Muscle layer of duodenum (tissue), 2 donors: ENCODE results near the gene TBC1D32.
"Not testable (repeated sequence)": the region's sequence is repeated elsewhere in the genome, so short reads cannot be mapped to it uniquely, and the experiment has no call there.

Source experiments
- H3K27ac ChIP-seq: one replicate; pipeline ENCODE4 v1.7.0; 2013; ENCODE audit warnings: mild to moderate bottlenecking, low read length
- H3K27me3 ChIP-seq: one replicate; pipeline ENCODE4 v1.7.0; 2013; ENCODE audit warnings: low read depth, mild to moderate bottlenecking, control low read depth, low read length
- H3K36me3 ChIP-seq, 2 donors: one replicate each; pipeline ENCODE4 v1.7.0; 2013; ENCODE audit warnings: low read length in 2 of 2, control low read depth in 1 of 2, mild to moderate bottlenecking in 1 of 2; ENCODE audit not compliant: insufficient read depth in 2 of 2, control insufficient read depth in 1 of 2
- H3K4me1 ChIP-seq, 2 donors: one replicate each; pipeline ENCODE4 v1.7.0; 2013; ENCODE audit warnings: low read length in 2 of 2, mild to moderate bottlenecking in 2 of 2, control low read depth in 1 of 2, moderate library complexity in 1 of 2; ENCODE audit not compliant: insufficient read depth in 2 of 2, control insufficient read depth in 1 of 2
- H3K4me3 ChIP-seq, 2 donors: one replicate each; pipeline ENCODE4 v1.7.0; 2013; ENCODE audit warnings: low read length in 2 of 2, low read depth in 1 of 2, mild to moderate bottlenecking in 1 of 2
- H3K9me3 ChIP-seq, 2 donors: one replicate each; pipeline ENCODE4 v1.7.0; 2013; ENCODE audit warnings: low read length in 2 of 2, control low read depth in 1 of 2, mild to moderate bottlenecking in 1 of 2; ENCODE audit not compliant: control insufficient read depth in 1 of 2
- donor health status: healthy.

Gene TBC1D32, protein sequence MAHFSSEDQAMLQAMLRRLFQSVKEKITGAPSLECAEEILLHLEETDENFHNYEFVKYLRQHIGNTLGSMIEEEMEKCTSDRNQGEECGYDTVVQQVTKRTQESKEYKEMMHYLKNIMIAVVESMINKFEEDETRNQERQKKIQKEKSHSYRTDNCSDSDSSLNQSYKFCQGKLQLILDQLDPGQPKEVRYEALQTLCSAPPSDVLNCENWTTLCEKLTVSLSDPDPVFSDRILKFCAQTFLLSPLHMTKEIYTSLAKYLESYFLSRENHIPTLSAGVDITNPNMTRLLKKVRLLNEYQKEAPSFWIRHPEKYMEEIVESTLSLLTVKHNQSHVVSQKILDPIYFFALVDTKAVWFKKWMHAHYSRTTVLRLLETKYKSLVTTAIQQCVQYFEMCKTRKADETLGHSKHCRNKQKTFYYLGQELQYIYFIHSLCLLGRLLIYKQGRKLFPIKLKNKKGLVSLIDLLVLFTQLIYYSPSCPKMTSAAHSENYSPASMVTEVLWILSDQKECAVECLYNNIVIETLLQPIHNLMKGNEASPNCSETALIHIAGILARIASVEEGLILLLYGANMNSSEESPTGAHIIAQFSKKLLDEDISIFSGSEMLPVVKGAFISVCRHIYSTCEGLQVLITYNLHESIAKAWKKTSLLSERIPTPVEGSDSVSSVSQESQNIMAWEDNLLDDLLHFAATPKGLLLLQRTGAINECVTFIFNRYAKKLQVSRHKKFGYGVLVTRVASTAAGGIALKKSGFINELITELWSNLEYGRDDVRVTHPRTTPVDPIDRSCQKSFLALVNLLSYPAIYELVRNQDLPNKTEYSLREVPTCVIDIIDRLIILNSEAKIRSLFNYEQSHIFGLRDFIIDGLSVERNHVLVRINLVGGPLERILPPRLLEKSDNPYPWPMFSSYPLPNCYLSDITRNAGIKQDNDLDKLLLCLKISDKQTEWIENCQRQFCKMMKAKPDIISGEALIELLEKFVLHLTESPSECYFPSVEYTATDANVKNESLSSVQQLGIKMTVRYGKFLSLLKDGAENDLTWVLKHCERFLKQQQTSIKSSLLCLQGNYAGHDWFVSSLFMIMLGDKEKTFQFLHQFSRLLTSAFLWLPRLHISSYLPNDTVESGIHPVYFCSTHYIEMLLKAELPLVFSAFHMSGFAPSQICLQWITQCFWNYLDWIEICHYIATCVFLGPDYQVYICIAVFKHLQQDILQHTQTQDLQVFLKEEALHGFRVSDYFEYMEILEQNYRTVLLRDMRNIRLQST

DNA sequence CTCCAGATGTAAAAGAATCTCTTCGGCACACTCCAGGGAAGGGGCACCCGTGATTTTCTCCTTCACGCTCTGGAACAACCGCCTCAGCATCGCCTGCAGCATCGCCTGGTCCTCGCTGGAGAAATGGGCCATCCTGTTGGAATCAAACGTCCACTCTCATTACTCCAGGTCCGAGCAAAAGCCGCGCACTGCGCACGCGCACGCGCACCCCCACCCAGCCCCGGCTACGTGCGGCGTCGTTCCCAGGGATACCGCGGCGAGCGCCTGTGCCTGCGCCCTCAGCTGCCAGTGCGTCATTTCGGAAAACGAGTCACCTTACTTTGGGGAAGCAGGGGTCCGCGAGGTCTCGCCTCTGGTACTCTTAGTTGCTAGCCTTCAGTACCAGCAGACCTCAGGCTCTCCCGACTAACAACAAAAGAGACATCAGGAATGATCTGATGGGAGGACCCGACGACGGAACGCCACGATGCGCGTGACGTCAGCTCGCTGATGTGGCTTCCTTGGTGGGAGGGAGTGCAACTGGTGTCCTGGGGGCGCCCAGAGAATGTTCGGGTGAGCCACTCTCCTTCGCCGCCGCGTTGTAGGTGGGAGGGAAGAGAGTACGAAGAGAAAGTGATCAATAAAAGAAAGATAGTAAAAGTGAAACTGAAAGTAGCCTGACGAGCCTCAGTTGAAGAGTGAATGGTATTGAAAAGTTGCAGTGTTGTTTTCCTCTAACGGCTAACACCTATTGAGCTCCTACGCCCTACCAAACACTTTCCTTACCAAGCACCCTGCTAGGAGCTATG lies at the start of gene TBC1D32:
Gene TBC1D32, minus strand, starts transcription at position 182 of the 788 bp plus-strand sequence. Its CDS starts 50 bp downstream, at position 132.
- Histone ChIP-seq H3K27me3 (no peaks in the 10 kb centered on the region), H3K27ac (peak within 1 kb of the TSS; percentile 100), H3K9me3 (no peaks in the 10 kb centered on the region), H3K36me3 (no peaks in the 10 kb centered on the region), H3K4me3 (peak within 1 kb of the TSS; percentile 71 to 100), H3K4me1 (no peaks in the 10 kb centered on the region)

DNA sequence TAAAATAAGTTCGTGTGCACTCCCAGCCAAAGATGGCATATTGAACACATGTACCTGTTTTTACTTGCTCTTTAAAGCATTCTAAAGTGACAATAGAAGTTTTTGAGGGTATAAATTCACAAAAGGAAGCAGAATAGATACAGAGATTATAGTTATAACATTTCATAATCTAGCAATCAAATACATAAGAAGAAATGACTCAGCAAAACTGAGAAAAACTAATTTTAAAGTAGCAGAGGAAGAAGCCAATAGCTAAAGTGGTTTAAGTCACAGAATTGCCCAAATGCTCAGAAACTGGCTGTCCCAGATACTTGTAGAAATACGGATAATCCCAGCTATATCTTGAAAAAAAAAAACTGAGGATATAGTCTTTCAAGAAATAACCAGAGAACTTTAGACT lies 49.2 kb upstream of the TBC1D32 start:
- H3K4me1 ChIP-seq, result no peaks in the 10 kb centered on the region
- no peak overlapping the region for H3K4me3 ChIP-seq
- no peaks in the 10 kb centered on the region for H3K36me3 ChIP-seq
- no peaks in the 10 kb centered on the region for H3K27me3 ChIP-seq
- no peak overlapping the region for H3K27ac ChIP-seq
- H3K9me3 ChIP-seq, result no peaks in the 10 kb centered on the region

DNA sequence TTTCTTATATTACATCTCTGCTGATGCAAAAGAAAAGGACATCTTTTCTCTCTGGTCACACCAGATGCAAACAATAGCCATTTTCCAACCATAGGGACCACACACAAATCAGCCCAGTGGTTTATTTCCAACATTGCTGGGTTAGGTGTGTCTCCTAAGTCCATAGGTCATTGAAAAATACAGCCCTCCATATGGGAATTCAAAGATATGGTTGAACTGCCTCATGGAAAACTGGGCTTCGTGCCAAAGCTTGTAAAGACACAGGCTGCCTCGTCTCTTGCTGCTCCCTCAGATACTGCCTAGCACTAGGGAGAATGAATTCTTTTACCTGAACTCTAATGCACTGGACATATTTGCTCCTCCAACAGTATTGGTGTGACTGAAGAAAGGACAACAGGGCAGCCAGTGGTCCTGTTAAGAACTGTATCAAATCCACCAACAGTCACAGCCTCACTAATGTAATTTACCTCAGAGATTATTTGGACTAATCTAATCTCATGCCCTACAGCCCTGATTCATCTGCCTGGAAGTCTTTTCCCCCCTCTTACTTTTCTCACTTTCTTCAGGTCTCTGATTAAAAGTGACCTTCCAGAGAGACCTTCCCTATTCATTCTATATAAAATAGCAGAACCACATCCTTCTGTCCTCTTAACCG lies 48.3 kb upstream of the TBC1D32 start:
- Histone ChIP-seq H3K27me3 (no peaks in the 10 kb centered on the region), H3K27ac (no peak overlapping the region), H3K4me3 (no peak overlapping the region), H3K9me3 (no peaks in the 10 kb centered on the region), H3K4me1 (no peaks in the 10 kb centered on the region), H3K36me3 (no peaks in the 10 kb centered on the region)

DNA sequence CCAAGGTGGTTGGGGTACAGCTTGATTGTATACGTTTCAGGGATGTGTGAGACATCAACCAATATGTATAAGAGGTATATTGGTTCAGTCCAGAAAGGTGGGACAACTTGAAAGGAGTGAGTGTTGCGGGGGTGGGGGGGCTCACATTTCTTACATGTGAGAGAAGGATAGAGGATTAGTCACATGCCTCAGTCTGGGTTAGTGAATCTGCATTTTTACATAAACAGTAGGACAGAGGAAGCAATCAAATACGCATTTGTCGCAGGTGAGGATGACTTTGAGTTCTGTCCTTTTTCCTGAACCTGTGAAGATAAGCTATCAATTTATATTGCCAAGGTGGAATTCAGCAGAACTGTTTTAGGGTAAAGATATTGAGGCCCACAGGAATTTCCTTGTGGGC lies 42.1 kb upstream of the TBC1D32 start:
- peaks cover 0 to 5% of the 10 kb centered on the region in 2 donors for H3K9me3 ChIP-seq
- no peak overlapping the region for H3K4me3 ChIP-seq
- no peaks in the 10 kb centered on the region for H3K36me3 ChIP-seq
- H3K27ac ChIP-seq, result no peak overlapping the region
- no peaks in the 10 kb centered on the region for H3K4me1 ChIP-seq
- H3K27me3 ChIP-seq, result no peaks in the 10 kb centered on the region

DNA sequence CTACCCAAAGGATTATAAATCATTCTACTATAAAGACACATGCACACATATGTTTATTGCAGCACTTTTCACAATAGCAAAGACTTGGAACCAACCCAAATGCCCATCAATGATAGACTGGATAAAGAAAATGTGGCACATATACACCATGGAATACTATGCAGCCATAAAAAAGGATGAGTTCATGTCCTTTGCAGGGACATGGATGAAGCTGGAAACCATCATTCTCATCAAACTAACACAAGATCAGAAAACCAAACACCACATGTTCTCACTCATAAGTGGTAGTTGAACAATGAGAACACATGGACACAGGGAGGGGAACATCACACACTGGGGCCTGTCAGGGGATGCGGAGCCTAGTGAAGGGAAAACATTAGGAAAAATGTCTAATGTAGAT lies 39.9 kb upstream of the TBC1D32 start:
- not testable (repeated sequence) for H3K9me3 ChIP-seq, H3K36me3 ChIP-seq, H3K4me1 ChIP-seq, H3K27ac ChIP-seq, H3K4me3 ChIP-seq, H3K27me3 ChIP-seq

DNA sequence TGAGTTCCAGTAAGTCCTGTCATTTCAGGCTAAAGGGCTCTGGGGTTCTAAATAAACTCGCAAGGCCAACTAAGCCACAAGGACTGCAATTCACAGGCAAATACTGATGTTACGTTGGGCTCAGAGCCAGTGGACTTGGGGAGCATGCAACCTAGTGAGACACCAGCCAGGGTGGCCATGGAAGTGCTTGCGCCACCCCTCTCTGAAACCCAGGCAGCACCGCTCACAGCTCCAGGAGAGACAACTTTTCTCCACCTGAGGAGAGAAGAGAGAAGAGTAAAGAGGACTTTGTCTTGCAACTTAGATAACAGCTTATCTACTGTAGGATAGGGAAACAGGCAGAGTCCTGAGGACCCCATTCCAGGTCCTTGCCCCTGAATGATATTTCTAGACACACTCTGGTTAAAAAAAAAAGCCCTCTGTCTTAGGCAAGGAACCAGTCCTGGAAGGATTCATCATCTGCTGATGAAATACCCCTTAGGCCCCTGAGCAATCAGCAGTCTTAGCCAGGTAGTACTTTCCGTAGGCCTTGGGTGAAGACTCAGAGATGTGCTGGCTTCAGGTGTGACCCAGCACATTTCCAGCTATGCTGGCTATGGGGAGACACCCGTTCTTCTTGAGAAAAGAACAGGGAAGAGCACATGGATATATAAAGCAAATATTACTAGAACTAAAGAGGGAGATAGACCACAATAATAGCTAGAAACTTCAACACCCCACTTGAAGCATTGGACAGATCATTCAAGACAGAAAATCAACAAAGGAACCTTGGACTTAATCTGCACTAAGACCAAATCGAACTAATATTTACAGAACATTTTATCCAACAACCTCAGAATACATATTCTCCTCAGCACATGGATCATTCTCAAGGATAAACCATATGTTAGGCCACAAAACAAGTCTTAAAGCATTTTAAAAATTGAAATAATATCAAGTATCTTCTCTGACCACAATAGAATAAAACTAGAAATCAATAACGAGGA lies 31.5 kb upstream of the TBC1D32 start:
- Histone ChIP-seq H3K4me3 (no peak overlapping the region), H3K36me3 (no peaks in the 10 kb centered on the region), H3K9me3 (no peaks in the 10 kb centered on the region), H3K4me1 (no peaks in the 10 kb centered on the region), H3K27ac (no peak overlapping the region), H3K27me3 (no peaks in the 10 kb centered on the region)

DNA sequence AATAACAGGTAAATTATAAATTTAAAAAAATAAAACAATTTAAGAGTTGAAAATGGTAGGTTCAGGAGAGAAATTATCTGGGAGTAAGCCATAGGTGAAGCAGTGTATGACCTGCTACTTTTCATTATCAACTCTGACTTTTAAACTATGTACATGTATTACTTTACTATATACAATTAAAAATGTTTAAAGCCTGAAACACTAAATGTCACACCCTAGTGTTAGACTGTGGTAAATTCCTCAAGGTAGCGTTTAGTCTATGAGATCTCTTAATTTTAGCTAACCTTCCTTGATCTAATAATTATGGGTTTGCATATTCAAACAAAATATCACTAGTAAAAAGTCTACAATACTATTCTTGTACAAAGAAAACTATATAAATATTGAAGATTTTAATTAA lies 22.3 kb upstream of the TBC1D32 start:
- H3K27ac ChIP-seq, result no peak overlapping the region
- no peaks in the 10 kb centered on the region for H3K4me1 ChIP-seq
- no peak overlapping the region for H3K4me3 ChIP-seq
- H3K27me3 ChIP-seq, result no peaks in the 10 kb centered on the region
- no peaks in the 10 kb centered on the region for H3K9me3 ChIP-seq
- no peaks in the 10 kb centered on the region for H3K36me3 ChIP-seq

DNA sequence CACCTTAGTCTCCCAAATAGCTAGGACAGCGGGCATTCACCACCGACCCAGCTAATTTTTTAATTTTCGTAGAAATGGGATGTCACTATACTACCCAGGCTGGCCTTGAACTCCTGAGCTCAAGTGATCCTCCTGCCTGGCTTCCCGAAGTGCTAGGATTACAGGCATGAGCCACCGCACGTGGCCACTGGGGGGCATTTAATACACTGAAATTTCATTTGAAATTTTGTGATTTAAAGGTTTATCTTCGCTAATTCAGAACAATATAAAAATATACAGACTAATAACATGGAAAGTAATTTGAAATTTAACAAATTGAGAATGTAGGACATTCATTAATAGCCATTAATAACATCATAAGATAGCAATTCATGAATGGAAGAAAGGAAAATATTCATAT lies 20.5 kb upstream of the TBC1D32 start:
- H3K9me3 ChIP-seq, result no peaks in the 10 kb centered on the region
- no peaks in the 10 kb centered on the region for H3K27me3 ChIP-seq
- H3K4me3 ChIP-seq, result no peak overlapping the region
- H3K4me1 ChIP-seq, result no peaks in the 10 kb centered on the region
- H3K36me3 ChIP-seq, result no peaks in the 10 kb centered on the region
- H3K27ac ChIP-seq, result no peak overlapping the region

DNA sequence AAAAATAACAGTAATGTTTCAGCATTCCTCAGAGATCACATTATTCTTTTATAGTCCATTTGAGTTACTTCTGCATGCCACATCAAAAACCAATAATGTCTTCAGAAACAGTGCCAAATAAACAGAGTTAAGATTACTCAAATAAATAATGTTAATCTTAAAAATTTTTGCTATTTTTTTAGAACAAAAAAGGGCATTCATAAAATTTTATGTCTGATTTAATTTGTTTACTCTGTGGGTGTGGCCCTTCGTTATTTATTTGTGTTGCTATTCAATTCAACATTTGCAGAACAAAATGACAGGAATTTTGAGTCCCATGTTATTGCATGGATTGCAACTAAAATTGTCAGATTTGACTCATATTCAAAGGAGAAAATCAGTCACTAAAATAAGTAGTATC lies 18.7 kb upstream of the TBC1D32 start:
- Histone ChIP-seq H3K4me3 (no peak overlapping the region), H3K4me1 (no peaks in the 10 kb centered on the region), H3K9me3 (no peaks in the 10 kb centered on the region), H3K36me3 (no peaks in the 10 kb centered on the region), H3K27me3 (no peaks in the 10 kb centered on the region), H3K27ac (no peak overlapping the region)
